HG03439 (cell line): ENCODE results near the gene NHSL2.
A peak's percentile ranks its signal among the peaks of the same experiment; 100 is the strongest.

Experiments
- ATAC-seq: cut with Tn5 transposase; IDR thresholded peaks from one replicate; pipeline ENCODE4 v1.9.1; 2021; ENCODE audit warnings: mild to moderate bottlenecking, moderate library complexity; ENCODE audit not compliant: unreplicated experiment

The NHSL2 gene

DNA sequence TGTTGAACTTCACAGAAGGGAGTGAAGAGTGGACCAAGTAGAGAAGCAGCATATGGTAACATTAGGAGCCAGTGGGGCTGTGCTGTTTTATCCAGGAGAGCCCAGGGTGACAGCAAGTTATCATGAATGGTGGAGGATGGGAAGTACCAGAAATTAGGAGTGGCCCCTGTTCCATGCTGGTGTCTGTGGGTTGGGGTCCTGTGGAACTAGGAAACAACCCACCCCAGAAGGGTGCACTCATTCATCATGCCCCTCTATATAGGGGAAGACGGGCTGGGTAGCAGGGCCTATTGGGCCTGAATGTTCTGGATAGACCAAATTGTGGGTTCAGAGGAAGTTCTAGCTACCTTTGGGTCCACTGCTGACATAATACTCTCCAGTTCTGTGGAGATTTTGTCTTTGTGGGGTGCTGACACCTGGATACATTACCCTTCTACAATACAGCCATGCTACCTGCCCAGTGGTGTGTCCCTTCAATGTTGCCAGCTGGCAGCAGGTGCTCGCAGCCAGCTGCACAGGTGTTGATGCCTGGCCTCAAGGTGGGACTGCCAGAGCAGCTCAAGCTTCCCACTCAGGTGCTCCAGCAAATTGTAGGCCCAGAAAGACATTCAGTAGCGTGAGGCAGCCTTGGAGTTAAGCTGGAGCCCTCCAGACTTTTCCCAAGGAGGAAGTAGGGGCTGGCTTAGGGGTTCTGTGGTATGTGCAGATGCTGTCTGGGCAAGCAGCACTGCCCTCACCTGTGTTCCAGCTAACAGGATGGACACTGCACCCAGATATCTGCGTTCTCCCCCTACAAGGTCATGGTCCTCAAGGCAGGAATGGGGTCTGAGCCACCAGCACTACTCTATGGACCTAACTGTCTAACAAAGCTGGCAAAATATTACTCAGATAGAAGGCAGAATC is 106.5 kb downstream of the NHSL2 start:
- no peak for ATAC-seq

DNA sequence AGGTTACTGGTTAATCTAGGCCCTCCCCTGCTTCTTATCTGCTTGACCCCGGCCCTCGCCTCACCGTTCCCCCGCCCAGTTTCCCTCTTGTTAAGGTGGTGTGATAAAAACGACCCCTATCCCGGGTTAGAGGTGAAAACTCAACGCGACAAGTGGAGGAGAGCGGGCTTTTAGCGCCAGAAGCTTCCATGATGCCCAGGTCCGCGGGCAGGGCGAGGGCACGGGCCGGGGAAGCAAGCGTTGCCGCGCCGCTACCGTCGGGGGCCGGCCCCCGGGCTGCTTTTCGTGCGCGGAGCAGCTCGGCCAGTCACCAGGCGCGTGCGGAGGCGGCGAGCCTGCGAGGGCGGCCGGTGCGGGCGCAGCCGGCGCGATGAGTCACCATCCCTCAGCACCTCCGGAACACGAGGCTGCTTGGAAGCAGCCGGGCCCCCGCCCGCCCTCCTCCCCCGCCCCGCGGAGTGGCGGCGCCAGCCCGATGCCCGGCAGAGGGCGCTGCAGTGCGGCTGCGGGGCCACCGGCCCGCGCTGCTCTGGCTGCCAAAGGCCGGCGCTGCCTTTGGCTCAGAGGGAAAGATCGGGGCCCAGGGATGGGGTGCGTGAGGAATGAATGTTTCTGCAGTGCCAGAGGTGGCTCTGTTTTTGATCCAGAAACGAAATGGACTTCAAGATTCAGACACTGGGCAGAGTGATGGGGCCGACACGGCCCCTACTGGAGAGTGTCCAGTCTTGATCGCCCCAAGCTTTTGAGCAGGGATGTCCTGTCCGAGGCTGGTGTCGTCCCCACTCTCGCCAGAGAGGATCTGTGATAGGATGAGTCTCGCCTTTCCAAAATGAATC is 107.8 kb downstream of the NHSL2 start:
- peak; percentile 65 for ATAC-seq

DNA sequence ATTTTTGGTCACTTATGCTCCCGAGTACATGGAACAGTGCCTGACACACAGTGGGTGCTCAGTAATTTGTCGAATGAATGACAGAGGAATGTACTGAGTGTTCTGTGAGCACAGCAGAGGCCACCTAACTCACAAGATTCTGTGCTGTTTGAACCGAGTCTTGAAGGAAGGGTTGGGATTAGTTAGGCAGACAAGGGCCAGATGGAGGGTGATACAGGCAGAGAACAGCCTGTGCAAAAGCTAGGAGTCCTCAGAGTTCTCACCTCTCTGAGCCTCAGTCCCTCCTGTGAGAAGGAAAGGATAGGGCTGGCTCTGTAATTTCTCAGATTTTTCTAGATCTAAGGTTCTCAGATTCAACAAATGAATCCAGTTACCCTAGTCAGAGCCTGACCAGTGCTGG is 108.8 kb downstream of the NHSL2 start:
- ATAC-seq = no peak

DNA sequence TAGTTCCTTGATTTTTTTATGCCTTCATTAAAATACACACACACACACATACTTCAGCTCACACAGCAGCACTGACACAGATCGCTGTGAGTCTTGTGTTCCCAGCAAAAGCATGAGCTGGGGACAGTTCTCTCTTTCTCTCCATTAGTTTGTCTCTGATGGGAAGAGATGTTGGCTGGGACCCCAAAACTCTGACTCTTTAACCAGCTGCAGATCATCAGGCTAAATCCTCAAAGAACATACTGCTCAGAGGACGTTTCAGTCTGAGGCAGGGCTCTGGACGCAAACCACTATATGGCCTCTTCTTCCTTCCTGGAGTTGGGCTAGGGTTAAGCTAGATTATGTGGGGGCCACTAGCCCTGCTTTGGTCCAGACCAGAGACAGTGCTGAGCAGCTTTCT is 109.6 kb downstream of the NHSL2 start:
- ATAC-seq = no peak

DNA sequence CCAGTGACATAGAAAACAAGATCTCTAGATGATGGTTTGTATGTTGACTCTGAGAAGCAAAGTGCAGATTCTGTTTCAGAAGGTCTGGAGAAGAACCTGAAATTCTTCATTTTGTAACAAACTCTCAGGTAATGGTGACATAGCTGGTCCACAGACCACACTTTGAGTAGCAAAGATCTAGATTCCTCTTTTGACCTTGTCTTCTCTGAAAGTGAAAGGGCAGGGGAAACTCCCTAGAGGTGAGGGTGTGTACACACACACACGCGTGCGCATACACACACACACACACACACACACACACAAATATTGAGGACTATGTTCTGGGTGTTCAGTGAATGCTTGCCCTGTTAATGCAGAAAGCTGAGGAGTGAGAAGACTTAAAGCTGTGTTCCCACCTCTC is 110.1 kb downstream of the NHSL2 start:
- no peak for ATAC-seq

DNA sequence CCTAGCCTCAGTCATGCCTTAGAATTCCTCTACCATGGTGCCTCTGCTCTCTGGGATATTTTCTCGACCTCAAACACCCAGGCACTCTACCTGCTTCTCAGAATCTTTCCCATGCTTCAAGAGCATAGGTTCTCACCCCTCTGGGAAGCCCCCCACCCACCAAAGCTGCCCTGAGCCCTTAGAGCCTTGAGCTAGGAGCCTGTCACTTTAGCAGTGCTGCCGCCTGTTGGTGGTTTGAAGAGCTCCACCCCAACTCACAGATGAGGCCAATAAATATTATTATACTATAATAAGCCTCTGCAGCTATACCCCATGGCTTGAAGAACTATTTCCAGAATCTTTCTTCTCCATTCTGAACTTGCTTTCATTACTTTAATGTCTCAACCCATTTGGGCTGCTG is 111.3 kb downstream of the NHSL2 start:
- no peak for ATAC-seq

DNA sequence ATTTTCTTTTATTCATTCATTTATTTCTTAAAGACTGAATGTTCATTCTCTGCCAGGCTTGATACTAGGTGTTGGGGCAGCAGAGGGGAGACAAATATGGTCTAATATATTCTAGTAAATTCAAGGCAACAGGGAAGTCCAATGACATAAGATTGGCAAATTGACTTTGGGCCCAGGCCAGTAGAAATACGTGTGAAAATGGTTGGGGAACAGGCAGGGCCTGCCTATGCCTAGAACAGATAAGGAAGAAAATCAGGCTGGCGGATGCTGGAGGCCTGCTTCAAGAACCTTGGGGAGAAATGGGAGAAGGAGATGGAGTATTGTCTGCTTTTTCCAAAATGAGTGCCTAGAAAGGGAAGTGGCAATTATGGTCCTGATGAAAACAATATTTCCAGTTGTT is 112.4 kb downstream of the NHSL2 start:
- ATAC-seq = no peak

DNA sequence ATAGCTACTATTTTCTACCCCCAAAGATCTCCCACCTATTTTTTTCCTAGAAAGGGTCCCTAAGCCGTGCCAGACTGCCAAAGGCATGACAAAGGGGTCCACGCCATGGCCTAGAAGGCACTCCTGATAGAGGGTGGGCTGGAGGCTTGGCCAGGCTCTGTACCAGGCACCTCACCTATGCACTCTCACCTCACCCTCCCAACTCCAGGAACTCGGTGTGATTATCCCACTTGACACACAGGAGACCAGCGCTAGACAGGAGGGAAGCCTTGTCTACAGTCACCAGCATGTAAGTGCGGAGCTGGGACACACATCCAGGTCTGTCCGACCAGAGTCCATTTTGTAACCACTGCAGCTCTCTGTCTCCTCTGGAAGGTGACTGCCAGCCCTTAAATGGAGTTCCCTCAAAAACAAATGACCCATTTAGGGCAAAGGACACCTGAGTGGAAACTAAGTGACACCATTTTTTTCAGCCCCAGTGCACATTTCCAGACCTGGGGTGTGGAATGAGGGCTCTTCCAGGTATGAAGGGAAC is 114.7 kb downstream of the NHSL2 start:
- ATAC-seq = no peak

DNA sequence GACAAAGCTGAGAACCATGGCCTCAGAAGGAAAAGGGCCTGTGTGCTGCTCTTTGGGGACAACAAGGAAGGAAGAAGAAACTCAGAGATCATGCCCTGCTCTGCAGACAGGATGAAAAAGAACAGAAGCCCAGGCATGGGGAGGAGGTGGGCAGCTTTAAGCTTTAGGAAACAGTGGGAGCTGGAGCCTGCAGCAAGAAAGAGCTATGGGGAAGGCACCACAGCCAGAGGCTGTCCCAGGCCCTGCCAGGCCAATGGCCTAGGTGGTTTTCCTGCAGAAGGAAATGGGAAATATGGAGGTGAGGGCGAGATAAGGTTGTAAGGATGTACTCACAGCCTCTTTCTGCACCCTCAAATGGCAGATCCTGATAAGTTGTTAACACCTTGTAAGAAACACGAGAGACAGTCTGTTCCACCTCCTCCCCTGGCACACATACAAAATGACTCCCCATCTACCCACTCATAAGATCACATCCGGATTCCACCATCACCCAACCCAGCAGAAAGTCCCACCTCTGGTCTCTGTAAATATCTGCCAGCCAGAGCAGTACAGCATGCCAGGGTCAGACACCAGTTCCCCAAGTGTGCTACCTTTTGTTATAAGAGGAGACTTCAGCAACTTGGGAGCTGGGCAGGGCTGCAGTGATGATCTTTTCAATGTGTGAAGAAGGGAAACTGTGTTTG is 115.8 kb downstream of the NHSL2 start:
- no peak for ATAC-seq

DNA sequence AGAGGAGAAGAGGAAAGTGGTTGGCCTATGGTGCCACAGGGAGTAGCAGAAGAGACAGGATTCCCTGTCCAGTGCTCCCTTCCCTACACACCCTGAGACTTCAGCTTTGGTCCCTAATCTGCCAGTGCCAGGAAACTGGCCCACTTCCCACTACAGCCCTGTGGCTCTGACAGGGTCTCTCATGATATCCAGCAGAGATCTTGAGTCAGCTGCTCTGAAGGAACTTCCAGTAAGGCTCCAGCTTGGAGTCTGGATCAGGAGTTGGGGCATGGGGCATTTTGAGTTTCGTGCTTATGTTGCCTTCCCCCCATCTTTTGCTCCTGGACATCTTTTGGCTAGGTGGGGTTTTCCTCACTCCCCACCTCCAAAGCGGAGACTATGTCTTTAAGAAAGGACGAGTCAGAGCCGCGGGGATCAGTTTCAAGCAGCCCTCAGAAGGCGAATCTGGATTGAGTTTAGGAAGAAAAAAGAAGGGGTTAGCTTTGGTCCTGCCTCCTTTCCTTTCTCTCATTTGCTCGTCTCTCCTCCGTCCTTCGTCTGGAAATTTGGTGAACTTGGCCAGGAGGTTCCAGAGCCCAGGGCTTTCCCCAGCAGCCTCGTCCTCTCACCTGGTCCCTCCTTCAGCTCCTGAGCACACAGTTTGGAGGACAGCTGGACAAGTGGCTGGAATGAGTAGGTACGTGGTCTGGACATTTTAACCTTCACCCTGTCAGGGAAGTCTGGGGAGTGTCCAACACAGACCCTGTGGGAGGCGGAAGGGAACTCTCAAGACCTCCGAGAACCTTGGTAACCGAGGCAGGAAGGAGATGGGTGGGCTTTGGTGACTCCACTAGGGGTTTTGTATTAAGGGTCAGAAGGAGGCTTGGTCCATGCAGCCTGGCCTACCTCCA is 116.6 kb downstream of the NHSL2 start:
- no peak for ATAC-seq

DNA sequence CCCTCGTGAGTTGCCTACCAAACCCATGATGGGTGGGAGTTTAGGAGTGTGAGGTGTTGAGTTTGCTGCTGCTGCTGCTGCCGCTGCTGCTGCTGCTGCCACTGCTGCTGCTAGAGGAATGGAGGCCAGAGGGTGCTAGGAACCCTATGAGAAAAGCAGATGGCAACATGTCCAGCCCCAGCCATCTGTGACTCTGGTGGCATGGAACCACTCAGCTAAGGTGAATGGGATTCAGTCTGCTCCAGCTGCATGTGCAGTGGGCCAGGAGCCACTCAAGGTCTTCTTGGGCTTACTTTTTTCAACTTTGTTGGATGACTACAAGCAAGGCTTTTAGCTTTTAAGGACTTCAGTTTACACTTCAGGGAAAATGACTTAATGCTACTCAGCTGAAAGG is 117.3 kb downstream of the NHSL2 start:
- ATAC-seq = no peak

DNA sequence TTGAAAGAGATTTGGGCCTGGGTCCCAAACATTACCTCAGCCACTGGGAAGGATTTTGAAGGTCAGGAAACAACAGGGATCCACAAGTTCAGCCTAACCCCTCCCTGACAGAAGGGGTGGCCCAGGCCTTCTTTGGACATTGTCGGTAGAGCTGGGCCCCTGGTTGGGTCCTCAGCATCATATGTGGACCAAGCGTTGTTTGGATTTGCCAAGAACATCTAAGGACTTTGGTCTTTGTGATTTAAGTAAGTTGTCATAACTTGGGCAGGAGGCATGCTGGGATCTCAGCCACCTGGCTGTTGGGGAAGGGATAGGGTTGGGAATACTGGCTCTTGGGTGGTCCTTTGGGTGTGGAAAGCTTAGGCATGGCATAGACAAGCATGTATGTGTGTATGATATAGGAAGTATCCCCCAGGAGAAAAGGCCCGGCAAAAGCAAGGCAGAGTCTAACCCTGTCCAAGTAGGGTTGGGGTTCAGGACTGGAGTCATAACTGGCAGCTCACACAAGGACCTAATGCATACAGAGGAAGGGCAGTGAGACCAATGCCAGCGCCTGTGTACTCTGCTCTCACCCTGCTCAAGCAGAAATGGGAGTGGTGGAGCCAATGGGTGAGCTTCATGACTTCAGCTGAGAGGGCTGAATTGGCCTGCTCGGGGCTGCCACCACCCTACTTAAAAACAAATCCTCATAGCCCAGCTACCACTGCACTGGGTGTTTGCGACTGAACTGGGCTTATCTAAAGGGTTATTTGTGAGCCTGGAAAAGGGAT is 118.2 kb downstream of the NHSL2 start:
- ATAC-seq = no peak

DNA sequence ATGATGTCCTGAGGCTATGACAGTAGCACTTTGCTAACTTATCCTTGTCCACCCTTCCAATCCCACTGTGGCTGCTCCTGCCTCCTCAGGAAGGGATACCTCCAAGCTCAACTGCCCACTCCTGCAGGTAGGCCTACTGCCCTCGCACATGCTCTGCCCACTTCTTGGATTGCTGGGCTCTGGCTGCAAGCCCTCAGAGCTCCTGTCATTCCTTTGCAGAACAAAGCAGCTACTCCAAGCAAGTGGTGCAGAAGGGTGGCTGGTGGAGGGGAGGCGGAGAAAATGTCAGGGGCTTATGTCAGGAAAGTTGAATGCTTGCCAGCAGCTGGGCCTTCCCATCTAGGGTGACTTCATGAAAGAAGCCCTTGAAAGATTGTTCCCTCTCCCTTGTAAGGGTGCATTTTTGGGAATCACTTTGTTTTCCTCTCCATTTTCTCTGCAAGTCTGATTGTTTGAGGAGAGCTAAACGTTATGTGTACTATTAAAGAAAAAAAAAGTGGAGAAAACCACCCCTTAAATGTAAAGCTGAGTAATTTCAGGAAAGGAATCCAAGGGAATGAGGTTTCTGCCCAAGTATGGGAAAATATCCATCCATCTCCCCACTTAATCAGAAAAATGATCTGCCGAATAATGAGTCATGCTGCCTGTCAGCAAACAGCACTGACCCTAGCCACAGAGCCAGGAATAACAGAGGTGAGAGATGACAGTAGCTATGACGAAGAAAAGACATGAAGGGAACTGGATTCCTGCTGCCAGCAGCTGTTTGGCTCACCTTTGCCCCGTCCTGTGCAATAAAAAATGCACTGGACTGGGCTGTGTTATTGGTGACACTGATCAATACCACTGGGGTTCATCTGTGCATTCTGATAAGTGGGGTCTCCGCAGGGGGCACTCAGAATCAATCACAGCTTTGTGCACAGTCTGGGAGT is 119.1 kb downstream of the NHSL2 start:
- no peak for ATAC-seq

DNA sequence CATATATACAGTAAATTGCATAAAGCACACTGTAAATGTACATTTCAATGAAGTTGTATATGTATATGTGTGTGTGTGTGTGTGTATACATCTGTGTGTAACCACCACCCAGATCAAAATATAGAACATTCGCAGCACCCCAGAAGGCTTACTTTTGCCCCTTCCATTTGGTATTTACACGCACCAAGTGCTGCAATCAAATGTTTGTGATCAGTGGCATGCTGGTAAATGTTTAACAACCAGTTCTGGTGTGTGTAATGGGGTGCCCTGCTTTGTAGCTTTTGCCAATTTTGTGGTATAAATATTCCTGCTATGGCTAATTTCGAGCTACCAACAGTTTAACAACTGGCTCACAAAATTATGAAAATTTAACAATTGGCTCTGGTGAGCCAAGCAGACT is 119.8 kb downstream of the NHSL2 start:
- ATAC-seq = no peak

DNA sequence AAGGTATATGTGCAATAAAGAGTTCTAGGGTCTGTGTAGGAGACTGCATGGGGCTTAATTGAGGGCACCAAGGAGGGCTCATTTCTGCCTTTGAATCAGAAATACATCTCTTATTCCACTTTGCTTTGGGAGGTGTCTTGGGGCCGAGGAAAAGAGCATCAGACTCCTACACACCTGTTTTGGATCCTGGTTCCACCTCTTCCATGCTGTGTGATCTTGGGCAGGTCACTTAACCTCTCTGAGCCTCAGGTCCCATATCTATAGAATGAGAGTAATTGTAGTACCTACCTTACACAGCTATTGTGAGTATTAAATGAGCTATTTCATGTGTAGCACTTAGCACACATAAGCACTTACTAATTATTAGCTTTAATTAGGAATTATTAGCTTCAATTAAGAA is 120.5 kb downstream of the NHSL2 start:
- no peak for ATAC-seq

DNA sequence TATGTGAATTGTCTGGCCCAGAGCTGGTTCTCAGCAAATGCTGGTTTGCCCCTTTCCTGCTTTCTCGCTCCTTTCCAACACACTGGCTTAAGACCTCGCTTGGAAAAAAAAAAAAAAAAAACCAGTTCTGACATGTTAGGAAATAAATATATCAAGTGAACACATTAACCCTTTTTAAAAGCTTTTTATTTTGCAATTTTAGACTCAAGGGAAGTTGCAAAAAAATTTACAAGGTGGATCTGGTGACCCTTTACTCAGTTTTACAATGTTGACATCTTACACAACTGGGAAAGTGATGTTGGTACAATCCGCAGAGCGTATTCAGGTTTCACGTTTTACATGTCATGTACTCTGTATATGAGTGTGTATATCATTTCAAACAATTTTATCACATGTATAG is 121.0 kb downstream of the NHSL2 start:
- no peak for ATAC-seq

DNA sequence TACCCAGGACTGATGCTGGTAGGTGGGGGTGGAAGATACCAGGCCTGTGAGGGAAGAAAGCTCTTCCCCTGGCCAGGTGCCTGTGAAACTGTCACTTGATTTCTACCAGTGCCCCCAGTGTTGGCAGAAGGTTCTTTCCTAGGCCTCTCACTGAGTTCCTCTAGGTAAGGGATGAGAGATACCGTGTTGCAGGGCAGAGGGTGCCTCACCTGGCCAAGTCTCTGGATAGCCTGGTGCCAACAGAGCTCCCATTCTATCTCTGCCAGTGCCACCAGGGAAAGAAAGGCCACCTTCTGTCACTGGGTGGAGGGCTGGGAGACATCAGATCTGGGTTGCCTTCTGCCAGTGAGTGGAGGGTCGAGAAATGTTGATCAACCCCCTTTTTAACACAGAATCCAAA is 127.0 kb downstream of the NHSL2 start:
- ATAC-seq = no peak

DNA sequence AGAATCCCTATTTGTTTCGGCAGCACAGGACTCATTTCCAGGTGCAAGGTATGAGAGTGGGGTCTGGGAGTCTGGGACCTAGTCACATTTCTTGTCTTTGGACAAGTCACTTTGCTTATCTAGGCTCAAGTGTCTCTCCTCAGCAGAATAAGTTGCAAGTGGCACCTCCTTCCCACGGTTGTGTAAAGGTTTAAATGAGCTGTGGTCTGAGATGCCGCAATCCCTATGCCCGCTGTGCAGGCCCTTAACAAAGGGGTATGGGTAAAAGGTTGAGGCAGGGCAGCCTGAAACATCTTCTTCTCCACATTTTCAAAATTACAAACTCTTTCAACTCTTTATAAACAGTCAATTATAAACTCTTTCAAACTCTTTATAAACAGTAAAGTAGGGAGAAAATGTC is 127.4 kb downstream of the NHSL2 start:
- no peak for ATAC-seq
